Mesenchymal stem cell (in vitro differentiated cells and primary cell): Measurements from ENCODE around the gene STAT1.

Experiments used
- DNase-seq: peaks from one replicate; pipeline ENCODE4 v3.0.0-alpha.2; 2013
- H2AFZ ChIP-seq: one replicate; pipeline ENCODE4 v1.6.1; 2013; ENCODE audit warnings: low read depth, mild to moderate bottlenecking, control low read depth, inconsistent platforms, low read length, moderate library complexity
- H2AK5ac ChIP-seq: 2 replicates; pipeline ENCODE4 v1.6.1; 2013; ENCODE audit warnings: low read length, moderate library complexity, mild to moderate bottlenecking, inconsistent platforms; ENCODE audit not compliant: severe bottlenecking
- H2BK120ac ChIP-seq: one replicate; pipeline ENCODE4 v1.6.1; 2013; ENCODE audit warnings: low read depth, mild to moderate bottlenecking, inconsistent platforms, low read length, moderate library complexity
- H2BK12ac ChIP-seq, 2 experiments: one replicate each; pipeline ENCODE4 v1.6.1; 2013; ENCODE audit warnings: inconsistent platforms in 2 of 2, low read length in 2 of 2, mild to moderate bottlenecking in 2 of 2, moderate library complexity in 2 of 2, control low read depth in 1 of 2
- H2BK15ac ChIP-seq: one replicate; pipeline ENCODE4 v1.6.1; 2013; ENCODE audit warnings: mild to moderate bottlenecking, low read depth, inconsistent platforms; ENCODE audit not compliant: poor library complexity, severe bottlenecking
- H2BK5ac ChIP-seq: 2 replicates; pipeline ENCODE4 v1.6.1; 2013; ENCODE audit warnings: low read depth, mild to moderate bottlenecking, low read length, control low read depth, inconsistent platforms; ENCODE audit not compliant: poor library complexity, severe bottlenecking
- H3K14ac ChIP-seq, 2 experiments: one replicate each; pipeline ENCODE4 v1.6.1; 2013; ENCODE audit warnings: inconsistent platforms in 2 of 2, low read length in 2 of 2, control low read depth in 1 of 2, mild to moderate bottlenecking in 1 of 2, moderate library complexity in 1 of 2
- H3K18ac ChIP-seq, 2 experiments: one replicate each; pipeline ENCODE4 v1.6.1; 2013; ENCODE audit warnings: inconsistent platforms in 2 of 2, low read length in 2 of 2, control low read depth in 1 of 2, low read depth in 1 of 2, mild to moderate bottlenecking in 1 of 2
- H3K23ac ChIP-seq, 2 experiments: one replicate each; pipeline ENCODE4 v1.6.1; 2013; ENCODE audit warnings: inconsistent platforms in 2 of 2, low read length in 2 of 2, mild to moderate bottlenecking in 2 of 2, moderate library complexity in 2 of 2, control low read depth in 1 of 2
- H3K27ac ChIP-seq: 2 replicates; pipeline ENCODE4 v1.5.1; 2013; ENCODE audit warnings: mild to moderate bottlenecking, moderate library complexity, low read length, control low read depth, inconsistent platforms; ENCODE audit not compliant: poor library complexity, severe bottlenecking
- H3K27me3 ChIP-seq, 2 experiments: 2 replicates each; pipeline versions ENCODE4 v1.6.1 to v1.7.0; 2013; ENCODE audit warnings: low read length in 2 of 2, mild to moderate bottlenecking in 2 of 2, moderate library complexity in 2 of 2, control low read depth in 1 of 2, inconsistent platforms in 1 of 2; ENCODE audit not compliant: control insufficient read depth in 1 of 2, insufficient read depth in 1 of 2
- H3K36me3 ChIP-seq, 2 experiments: 2 replicates each; pipeline versions ENCODE4 v1.6.1 to v1.7.0; 2013; ENCODE audit warnings: low read length in 2 of 2, control low read depth in 1 of 2, inconsistent platforms in 1 of 2, low read depth in 1 of 2, mild to moderate bottlenecking in 1 of 2; ENCODE audit not compliant: insufficient read depth in 2 of 2, control insufficient read depth in 1 of 2
- H3K4ac ChIP-seq, 2 experiments: one replicate each; pipeline ENCODE4 v1.6.1; 2013; ENCODE audit warnings: inconsistent platforms in 2 of 2, low read length in 2 of 2, mild to moderate bottlenecking in 2 of 2, moderate library complexity in 2 of 2, control low read depth in 1 of 2, low read depth in 1 of 2
- H3K4me1 ChIP-seq: 2 replicates; pipeline ENCODE4 v1.6.1; 2013; ENCODE audit warnings: low read depth, low read length, control low read depth; ENCODE audit not compliant: control insufficient read depth, insufficient read depth
- H3K4me2 ChIP-seq: 2 replicates; pipeline ENCODE4 v1.6.1; 2013; ENCODE audit warnings: low read length, mild to moderate bottlenecking, inconsistent platforms; ENCODE audit not compliant: poor library complexity, severe bottlenecking
- H3K4me3 ChIP-seq, 2 experiments: 2 replicates each; pipeline versions ENCODE4 v1.5.1 to v1.7.0; 2013; ENCODE audit warnings: low read length in 2 of 2, mild to moderate bottlenecking in 2 of 2, control low read depth in 1 of 2, low read depth in 1 of 2; ENCODE audit not compliant: insufficient read depth in 1 of 2
- H3K79me1 ChIP-seq: replicated peaks from 2 replicates; pipeline ENCODE4 v1.6.1; 2013; ENCODE audit warnings: mild to moderate bottlenecking, control low read depth, low read length, inconsistent platforms; ENCODE audit not compliant: poor library complexity, severe bottlenecking
- H3K9ac ChIP-seq: 2 replicates; pipeline ENCODE4 v1.7.0; 2013; ENCODE audit warnings: mild to moderate bottlenecking, low read length, moderate library complexity
- H3K9me3 ChIP-seq: 2 replicates; pipeline ENCODE4 v1.7.0; 2013; ENCODE audit warnings: mild to moderate bottlenecking, low read length; ENCODE audit not compliant: control insufficient read depth
- H4K8ac ChIP-seq: one replicate; pipeline ENCODE4 v1.6.1; 2013; ENCODE audit warnings: inconsistent platforms, mild to moderate bottlenecking, low read length, moderate library complexity
- H4K91ac ChIP-seq: one replicate; pipeline ENCODE4 v1.6.1; 2013; ENCODE audit warnings: mild to moderate bottlenecking, low read length, inconsistent platforms
- WGBS: methylation state at CpG from one replicate; pipeline ENCODE4 v1.1.7; 2013; ENCODE audit warnings: mixed read lengths; 5-methylcytosine and 5-hydroxymethylcytosine counted together

The STAT1 gene

DNA sequence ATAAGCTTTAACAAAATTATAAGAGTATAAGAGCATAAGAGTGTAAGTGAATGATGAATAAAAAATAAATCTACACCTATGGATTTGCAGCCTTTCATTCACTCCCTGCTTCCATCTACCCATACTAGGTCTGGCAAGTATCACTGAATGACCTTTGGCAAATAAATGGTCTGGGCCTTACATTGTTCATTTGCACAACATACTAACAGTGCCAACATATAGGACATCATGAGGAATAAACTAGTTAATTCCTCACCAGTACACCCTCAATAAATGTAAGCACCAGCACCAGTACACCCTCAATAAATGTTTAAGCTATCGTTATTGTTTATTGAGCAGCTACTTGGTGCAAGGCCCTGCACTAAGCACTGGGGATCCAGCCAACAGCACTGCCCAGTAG, 26.9 kb downstream of the STAT1 start:
- DNase-seq, result no peak
- H4K8ac ChIP-seq, result no peak overlapping the region
- no peak overlapping the region for H2BK120ac ChIP-seq
- no peak overlapping the region for H3K14ac ChIP-seq
- no peak overlapping the region for H2BK5ac ChIP-seq
- peaks cover 1% of the 10 kb centered on the region for H3K4me1 ChIP-seq
- H3K9ac ChIP-seq, result no peak overlapping the region
- H3K27me3 ChIP-seq, result no peaks in the 10 kb centered on the region
- no peak overlapping the region for H3K18ac ChIP-seq
- H3K4me3 ChIP-seq, result no peak overlapping the region
- no peak overlapping the region for H3K4me2 ChIP-seq
- H3K4ac ChIP-seq, result no peak overlapping the region
- no peak overlapping the region for H4K91ac ChIP-seq
- no peak overlapping the region for H3K23ac ChIP-seq
- WGBS, result 100% methylated on average over 1 of the region's 1 CpG
- no peak overlapping the region for H2AFZ ChIP-seq
- H3K79me1 ChIP-seq, result peaks cover 23% of the 10 kb centered on the region
- no peak overlapping the region for H3K27ac ChIP-seq
- H2AK5ac ChIP-seq, result no peak overlapping the region
- peaks cover 59 to 100% of the 10 kb centered on the region in 2 experiments for H3K36me3 ChIP-seq
- H2BK12ac ChIP-seq, result no peak overlapping the region
- no peak overlapping the region for H2BK15ac ChIP-seq
- no peaks in the 10 kb centered on the region for H3K9me3 ChIP-seq

DNA sequence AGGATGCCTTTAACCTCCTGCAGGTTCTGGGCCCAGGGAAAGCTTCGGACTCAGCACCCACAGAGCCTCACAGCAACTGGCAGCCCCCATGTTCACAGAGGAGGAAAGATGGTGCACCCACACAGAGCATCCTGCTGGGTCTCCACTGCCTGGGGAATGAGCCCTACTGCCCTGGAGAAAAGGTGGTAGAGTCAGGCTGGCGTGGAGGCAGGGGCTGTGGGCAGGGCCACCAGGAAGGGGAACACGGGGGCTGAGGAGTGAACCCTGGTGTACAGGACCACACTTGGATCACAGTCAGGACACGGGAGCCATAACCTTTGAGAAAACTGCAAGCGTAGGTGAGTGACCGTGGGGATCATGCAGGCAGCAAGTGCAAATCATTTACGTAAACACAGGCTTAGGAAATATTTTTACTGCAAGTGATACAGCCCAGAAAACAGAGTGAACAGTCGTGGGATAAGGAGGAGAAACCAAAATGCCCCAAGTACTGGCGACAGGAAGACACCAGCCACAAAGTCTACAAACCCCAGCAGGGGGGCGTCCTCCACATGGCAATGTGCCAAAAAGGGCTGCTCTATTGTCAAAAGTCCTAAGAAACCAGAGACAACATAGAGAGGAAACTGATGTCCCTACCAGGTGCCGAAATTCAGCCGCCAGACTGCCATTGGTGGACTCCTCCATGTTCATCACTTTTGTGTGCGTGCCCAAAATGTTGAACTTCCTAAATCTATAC, 27.6 kb downstream of the STAT1 start:
- Histone ChIP-seq H3K23ac (no peak overlapping the region), H2AK5ac (no peak overlapping the region), H3K4me2 (no peak overlapping the region), H3K18ac (no peak overlapping the region), H3K9ac (no peak overlapping the region), H3K4me1 (peaks cover 3% of the 10 kb centered on the region), H3K14ac (no peak overlapping the region), H3K4me3 (no peak overlapping the region), H4K91ac (no peak overlapping the region), H2BK12ac (no peak overlapping the region), H2BK15ac (no peak overlapping the region), H3K9me3 (no peaks in the 10 kb centered on the region), H3K36me3 (peaks cover 59 to 100% of the 10 kb centered on the region in 2 experiments), H3K4ac (no peak overlapping the region), H2BK120ac (no peak overlapping the region), H3K79me1 (peaks cover 23% of the 10 kb centered on the region), H4K8ac (no peak overlapping the region), H2AFZ (no peak overlapping the region), H3K27me3 (no peaks in the 10 kb centered on the region), H2BK5ac (no peak overlapping the region), H3K27ac (no peak overlapping the region)
- 97% methylated on average over 12 of the region's 13 CpGs for WGBS
- no peak for DNase-seq

DNA sequence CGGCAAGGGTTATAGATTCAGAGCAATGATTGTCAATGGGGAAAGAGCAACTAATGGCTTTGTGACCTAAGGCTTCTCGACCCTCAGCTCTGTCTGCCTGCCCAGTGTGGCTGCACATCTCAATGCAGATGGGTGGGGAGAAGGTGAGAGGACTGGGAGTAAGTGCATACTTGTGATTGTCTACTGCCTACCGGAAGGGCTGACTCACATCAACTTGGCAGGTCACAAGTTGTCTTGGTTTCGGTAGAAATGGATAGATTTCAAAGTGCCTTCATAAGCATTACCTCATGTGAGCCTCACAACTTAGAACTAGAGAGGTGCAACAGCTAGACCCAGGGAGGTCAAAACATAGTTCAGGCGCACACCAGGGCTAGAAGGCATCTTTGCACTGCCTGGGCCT, 29.4 kb downstream of the STAT1 start:
- Histone ChIP-seq H3K4me1 (peaks cover 9% of the 10 kb centered on the region), H3K14ac (no peak overlapping the region), H4K91ac (no peak overlapping the region), H3K79me1 (peaks cover 17% of the 10 kb centered on the region), H3K27ac (no peak overlapping the region), H3K4me2 (no peak overlapping the region), H3K4ac (no peak overlapping the region), H3K9me3 (no peaks in the 10 kb centered on the region), H2BK5ac (no peak overlapping the region), H3K36me3 (peaks cover 55 to 100% of the 10 kb centered on the region in 2 experiments), H2BK120ac (no peak overlapping the region), H3K9ac (peak overlapping the region; percentile 23), H3K23ac (no peak overlapping the region), H3K18ac (no peak overlapping the region), H4K8ac (no peak overlapping the region), H2AK5ac (no peak overlapping the region), H3K27me3 (no peaks in the 10 kb centered on the region), H2BK12ac (no peak overlapping the region), H2BK15ac (no peak overlapping the region), H2AFZ (no peak overlapping the region), H3K4me3 (no peak overlapping the region)
- WGBS, result 92% methylated on average over 5 of the region's 5 CpGs
- no peak for DNase-seq

DNA sequence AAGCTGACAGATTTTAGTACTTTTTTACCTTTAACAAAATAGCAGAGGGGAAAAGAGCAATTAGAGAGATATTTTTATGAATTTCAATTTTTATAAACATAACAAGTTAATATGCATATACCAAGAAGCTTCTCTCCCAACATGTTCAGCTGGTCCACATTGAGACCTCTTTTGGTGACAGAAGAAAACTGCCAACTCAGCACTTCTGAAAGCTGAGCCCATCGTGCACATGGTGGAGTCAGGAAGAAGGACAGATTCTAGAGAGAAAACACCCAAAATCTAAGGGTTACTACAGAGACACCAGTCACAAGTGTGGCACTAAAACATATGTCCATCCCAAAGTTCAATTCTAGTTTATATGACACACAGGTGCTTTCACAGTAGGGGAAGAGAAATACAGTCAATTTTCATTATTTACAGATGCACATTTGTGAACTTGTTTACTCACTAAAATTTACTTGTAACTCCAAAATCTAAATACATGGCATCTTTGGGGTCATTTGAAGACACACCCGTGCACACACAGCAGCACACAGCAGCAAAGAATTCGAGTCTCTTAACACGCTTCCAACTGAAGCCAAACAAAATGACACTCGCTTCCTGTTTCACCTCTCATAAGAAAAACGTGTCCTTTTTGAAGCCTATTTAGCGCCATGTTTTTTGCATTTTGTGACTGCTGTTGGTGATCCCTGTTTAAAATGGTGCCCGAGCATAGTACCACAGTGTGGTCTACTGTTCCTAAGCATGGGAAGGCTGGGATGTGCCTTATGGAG, 31.5 kb downstream of the STAT1 start:
- Histone ChIP-seq H2BK5ac (no peak overlapping the region), H3K9me3 (no peaks in the 10 kb centered on the region), H3K27me3 (no peaks in the 10 kb centered on the region), H4K91ac (no peak overlapping the region), H2BK12ac (no peak overlapping the region), H3K4me2 (no peak overlapping the region), H3K4me3 (no peak overlapping the region), H2BK120ac (no peak overlapping the region), H2AK5ac (no peak overlapping the region), H3K23ac (no peak overlapping the region), H3K27ac (no peak overlapping the region), H3K4ac (no peak overlapping the region), H3K14ac (no peak overlapping the region), H4K8ac (no peak overlapping the region), H2BK15ac (no peak overlapping the region), H3K36me3 (peaks cover 49 to 100% of the 10 kb centered on the region in 2 experiments), H3K9ac (no peak overlapping the region), H3K4me1 (peaks cover 11% of the 10 kb centered on the region), H3K79me1 (peaks cover 18% of the 10 kb centered on the region), H2AFZ (no peak overlapping the region), H3K18ac (no peak overlapping the region)
- WGBS, result 98% methylated on average over 8 of the region's 8 CpGs
- no peak for DNase-seq
